HG03442 (cell line): ENCODE data around the gene ANKRD11.
"Not testable (repeated sequence)": the region's sequence is repeated elsewhere in the genome, so short reads cannot be mapped to it uniquely, and the experiment has no call there.

ENCODE experiments used
- ATAC-seq: cut with Tn5 transposase; IDR thresholded peaks from one replicate; pipeline ENCODE4 v1.9.1; 2021; ENCODE audit warnings: mild to moderate bottlenecking, moderate library complexity; ENCODE audit not compliant: unreplicated experiment

ANKRD11 gene

DNA sequence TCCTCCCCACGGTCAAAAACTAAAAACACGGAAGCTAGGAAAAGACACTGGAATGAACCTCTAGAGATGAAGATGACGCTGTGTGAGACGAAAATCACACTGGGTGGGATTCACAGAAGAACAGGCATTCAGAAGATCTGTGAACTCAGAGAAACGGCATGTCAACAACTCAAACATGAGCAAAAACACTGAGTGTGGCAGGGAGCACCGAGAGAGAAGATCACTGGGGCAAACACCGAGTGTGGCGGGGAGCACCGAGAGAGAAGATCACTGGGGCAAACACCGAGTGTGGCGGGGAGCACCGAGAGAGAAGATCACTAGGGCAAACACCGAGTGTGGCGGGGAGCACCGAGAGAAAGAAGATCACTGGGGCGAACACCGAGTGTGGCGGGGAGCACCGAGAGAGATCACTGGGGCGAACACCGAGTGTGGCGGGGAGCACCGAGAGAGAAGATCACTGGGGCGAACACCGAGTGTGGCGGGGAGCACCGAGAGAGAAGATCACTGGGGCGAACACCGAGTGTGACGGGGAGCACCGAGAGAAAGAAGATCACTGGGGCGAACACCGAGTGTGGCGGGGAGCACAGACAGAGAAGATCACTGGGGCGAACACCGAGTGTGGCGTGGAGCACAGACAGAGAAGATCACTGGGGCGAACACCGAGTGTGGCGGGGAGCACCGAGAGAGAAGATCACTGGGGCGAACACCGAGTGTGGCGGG lies 100.7 kb downstream of the ANKRD11 start:
- not testable (repeated sequence) for ATAC-seq

DNA sequence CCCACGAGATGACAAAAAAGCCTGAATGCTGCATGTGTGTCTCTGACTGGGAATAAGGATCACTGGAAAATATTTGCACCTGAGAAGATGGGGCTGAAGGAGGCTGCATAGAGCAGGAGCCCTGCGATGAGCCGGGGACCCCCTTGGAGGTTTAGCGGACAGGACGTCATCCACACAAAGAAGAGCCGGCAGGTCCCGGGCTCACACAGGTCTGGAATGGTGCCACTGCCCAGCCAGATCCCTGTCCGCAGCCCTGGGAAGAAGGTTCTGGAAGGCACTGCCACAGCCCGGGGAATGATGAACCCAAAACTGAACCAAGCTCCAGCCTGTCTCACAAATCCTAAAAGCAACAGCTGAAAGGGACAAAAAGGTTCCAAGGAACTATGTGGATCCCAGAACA lies 101.8 kb downstream of the ANKRD11 start:
- ATAC-seq = no peak

DNA sequence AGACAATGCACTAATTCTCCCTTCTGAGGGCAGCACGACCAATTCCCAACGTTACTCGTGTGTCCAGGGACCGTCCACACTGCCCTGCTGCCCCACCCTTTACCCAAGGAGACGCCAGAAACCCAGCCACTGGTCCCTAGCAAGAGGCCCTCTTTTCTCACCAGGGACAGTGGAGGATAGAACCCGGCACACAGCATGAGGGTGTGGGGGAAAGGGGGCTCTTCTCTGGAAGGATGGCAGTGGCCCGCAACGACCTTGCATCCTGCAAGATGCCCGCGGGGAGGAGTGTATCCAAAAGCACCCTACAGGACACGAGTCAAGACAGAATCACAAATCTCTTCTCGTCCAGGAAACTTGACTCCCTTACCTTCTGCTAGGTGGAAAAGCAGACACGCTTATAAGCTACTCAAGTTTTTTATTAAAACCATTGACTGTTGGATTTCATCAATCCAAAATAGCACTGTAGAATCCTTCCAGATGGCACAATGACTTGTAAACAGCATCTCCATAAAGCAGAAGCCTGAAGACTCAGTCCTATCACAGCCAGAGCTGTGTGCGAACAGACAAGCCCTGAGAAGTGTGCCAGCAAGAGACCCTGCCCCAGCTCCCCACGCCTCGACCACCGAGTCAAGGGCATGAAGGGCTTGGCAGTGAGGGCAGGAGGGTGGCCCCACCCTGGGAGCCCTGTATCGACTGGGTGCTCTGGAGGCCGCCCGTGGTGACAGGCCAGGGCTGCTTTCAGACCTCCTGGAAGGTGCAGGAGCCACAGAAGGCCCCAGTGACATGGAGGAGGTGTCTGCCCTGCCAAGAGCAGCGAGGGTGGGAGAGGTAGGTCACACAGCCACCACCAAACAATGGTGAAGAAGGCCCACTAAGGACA lies 103.8 kb downstream of the ANKRD11 start:
- ATAC-seq = no peak

DNA sequence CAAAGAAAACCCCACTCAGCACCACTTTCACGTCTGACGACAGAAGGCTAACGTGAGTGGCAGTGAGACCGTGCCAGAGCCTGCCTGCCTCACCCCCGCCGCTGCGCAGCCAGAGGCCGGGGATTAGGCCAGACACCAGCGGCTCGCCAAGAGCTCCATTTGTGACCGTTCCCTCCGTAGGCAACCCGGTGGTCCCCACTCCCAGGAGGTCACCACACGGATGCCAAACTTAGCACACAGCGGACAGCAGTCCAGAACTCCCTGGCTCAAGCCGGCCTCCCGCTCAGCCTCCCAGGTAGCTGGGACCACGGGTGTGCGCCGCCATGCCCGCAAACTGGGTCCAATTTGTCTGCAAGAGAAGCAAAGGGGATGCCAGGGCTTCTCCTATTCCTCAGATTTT lies 104.6 kb downstream of the ANKRD11 start:
- ATAC-seq = no peak

DNA sequence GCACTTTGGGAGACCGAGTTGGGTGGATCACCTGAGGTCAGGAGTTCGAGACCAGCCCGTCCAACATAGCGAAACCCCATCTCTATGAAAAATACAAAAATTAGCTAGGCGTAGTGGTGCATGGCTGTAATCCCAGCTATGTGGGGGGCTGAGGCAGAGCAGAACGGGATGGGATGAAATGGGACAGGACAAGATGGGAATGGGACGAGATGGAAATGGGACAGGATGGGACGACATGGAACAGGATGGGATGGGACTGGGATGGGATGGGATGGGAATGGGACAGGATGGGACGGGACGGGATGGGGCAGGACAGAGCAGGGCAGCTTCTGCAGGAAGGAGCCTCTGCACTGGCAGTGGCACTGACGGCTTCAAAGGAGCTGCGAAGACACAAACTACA lies 106.1 kb downstream of the ANKRD11 start:
- ATAC-seq = no peak

DNA sequence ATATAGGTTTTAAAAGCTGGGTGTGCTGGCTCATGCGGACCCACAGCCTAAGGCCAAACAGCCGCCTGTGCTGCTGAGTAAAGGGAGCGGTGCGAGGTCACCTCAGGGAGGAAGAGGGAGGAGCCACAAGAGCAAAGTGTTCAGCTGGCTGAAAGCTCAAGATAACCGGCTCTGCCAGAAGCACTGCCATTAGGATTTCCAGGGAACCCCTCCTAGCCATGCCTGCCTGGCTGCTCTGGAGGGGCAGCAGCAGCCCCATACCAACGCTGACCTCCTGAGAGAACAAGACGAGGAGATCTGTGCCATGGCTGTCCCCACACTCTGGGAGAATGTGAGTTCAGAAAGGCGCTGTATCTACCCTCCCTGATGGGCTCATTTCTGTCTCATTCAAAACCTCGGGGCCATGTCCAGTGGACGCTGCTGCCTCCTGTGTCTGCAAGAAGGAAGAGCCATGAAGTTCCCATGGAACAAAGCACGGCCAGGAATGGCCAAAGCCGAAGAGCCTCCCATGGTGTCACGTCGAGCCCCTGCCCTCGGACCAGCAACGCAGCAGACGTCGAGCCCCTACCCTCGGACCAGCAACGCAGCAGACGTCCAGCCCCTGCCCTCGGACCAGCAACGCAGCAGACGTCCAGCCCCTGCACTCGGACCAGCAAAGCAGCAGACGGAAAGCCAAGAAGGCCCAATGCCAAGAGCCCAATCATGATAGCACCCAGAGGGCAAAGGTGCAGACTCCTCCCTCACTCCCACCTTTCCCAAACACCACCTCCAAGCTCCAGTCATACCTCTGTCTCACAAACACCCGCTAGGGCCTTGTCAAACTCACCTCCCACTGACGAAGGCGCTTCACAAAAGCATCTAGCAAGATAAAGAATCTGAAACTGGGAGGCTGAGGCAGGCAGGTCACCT lies 107.0 kb downstream of the ANKRD11 start:
- ATAC-seq = no peak

DNA sequence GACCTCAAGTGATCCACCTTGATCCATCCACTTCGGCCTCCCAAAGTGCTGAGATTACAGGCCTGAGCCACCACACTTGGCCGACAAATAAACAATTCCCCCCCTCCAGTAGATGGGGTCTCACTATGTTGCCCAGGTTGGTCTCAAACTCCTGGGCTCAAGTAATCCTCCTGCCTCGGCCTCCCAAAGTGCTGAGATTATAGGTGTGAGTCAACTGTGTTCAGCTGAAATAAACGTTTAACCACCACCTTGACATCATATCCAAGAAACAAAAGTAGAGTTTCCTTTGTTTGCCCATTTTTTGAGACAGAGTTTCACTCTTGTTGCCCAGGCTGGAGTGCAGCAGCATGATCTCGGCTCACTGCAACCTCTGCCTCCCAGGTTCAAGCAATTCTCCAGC lies 107.8 kb downstream of the ANKRD11 start:
- not testable (repeated sequence) for ATAC-seq

DNA sequence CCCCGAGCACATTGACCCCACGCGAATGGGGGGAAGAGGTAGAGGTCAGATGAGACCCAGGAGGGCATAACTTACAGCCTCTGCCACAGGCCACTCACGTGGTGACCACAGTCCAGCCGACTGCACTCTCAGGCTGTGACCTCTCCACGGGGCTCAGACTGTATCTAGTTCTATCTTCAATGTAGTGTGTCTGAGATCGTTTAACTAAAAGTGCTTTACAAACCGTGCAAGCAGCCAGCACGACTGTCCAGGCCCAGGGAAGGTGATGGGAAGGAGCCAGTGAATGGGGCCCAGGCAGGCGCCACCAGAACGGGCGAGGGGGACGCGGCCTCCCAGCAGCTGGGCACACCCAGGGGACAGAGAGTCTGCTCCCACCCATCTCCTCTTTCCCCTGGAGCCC lies 108.6 kb downstream of the ANKRD11 start:
- no peak for ATAC-seq

DNA sequence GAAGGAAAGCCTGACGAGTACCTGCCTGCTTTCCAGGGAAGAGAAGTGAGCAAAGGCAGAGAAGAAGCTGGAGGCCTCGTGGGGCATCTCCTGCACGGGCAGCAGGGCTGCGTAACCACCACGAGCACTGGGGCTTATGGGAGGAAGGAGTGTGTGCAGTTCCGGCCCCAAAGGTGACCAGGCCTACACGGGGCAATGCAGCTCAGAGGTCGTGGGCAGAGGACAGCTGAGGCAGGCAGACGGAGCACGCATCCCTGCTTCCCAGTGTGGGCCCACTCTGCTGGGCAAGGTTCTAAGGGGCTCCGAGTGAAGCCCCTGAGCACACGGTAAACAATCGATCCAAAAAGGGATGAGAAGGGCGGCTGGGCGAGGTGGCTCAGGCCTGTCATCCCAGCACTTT lies 109.7 kb downstream of the ANKRD11 start:
- ATAC-seq = no peak

DNA sequence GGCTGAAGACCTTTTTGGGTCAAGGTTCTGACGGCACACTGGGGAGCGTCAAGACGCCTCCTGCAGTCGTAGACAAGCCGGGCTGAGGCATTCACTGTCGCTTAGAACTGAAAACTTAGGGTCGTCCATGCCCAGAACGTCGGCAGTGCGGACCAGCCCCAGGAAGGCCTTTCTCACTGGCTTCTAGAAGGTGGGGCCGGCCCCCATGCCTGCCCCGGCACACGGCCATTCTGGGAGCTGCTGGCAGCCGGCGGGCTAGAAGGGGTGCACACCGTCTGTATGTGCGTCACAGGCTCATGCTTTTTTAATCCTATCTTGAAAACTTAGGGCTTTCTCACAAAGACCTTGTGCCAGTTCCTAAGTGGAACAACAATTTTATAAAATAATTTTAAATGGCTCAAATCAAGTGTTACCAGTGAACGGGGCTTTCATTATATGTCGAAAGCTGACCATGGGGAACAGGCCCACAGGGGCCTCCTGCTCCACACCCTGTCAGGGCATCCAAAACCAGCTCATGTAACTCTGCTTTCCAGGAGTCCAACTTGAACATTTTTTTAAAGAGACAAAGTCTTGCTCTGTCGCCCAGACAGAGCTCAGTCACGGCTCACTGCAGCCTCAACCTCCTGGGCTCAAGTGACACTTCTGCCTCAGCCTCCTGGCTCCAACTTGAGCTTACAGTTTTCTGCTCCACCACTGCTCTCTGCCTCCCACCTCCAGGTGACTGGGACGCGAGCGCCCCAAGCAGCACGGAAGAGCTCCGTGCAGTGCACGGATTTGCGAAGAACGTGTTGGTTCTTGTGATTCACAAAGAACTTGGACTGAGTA lies 111.2 kb downstream of the ANKRD11 start:
- ATAC-seq = no peak

DNA sequence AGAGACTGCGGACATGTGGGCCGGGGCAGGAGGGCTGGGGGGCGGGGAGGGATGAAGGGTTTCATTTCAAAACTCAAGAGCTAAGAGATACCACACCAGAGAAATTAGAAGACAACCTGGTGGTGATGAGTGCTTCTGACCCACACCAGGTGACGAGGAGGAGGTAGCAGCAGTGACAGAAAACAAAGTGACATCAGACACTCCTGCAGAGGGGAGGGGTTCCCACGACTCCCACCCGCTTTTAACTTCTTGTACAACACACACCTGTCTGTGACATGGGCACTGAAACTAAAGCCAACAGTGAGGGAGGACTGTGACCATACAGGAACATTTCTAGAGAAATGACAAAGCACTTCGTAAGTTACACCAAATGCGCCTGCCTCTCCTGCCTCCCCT lies 112.9 kb downstream of the ANKRD11 start:
- ATAC-seq = no peak

DNA sequence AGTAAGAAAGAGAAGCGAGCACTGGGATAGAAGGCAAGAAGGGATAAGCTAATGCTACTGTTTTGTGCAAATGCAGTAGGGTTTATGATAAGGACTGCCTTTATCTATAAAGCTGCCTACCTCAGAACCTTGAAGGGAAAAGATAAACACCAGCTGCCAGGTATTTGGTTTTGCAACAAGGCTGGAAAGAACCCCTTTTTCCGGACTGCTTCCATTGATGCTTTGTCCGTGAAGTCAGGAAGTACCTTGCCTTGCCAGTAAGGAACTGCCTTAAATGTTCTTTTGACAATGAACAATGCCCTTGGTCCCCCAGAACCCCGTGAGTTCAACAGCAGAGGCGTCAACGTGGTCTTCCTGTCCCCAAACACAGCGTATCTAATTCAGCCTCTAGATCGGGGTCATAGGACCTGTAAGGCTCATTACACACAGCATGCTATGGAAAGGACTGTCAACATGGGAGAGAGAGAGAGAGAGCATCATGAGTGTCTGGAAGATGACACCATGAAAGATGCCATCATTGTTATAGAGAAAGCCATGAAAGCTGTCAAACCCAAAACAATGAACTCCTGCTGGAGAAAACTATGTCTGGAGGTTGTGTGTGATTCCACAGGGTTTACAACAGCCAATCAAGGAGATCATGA lies 113.4 kb downstream of the ANKRD11 start:
- no peak for ATAC-seq

DNA sequence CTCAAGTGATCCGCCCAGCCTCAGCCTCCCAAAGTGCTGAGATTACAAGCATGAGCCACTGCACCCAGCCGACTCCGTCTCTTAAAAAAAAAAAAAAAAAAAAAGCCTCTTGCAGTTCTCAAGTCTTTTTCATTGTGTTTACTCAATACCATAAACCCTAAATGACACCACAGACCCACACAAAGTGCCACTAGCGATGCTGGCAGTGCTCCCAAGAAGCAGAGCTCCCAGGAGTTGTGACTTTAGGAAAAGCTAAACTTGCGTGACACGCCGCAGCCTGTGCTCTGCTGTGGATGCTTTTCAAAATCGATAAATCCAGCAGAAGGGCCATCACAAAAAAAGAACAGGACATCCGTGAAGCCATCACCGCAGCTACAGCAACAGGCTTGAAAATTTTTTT lies 114.7 kb downstream of the ANKRD11 start:
- ATAC-seq = no peak

DNA sequence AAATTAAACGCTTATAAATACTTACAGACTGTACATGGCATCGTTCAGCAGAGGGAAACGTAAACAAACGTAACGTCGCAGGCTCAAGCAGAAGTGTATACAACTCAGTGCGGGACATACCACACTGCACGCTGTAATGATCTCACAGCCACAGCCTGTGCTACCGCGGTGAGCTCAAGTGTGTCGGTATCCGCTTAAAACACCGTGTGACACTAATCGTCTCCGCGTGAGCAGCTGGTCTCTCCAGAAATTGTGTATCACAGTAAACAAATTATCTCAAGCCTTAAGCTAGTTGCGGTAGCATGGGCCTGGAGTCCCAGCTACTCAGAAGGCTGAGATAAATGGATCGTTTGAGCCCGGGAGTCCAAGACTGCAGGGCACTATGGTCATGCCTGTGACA lies 115.3 kb downstream of the ANKRD11 start:
- no peak for ATAC-seq

DNA sequence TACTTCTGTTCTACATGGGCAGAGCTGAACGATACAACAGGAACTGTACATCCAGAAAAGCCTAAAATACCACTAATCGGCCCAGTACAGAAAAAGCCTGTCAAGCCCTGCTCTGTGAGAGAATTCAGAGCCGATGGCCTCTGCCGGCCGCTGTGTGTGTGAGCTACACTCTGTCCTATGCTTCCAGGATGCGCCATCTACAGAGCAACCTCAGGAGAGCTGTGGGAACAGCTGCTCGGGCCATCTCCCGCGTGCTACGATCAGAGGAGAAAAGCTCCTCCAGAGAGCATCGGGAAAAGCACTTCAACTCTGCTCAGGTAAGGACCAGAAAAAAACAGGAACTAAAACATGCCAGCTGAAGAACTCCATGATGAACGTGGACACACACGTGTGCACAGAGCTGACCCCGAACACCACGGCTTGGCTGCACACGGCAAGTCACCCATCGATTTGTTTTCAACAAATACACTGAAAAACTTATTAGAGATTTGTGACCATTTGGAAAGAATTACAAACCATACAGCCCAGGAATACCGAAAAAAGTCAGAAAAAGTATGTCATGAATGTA lies 115.9 kb downstream of the ANKRD11 start:
- ATAC-seq = no peak

DNA sequence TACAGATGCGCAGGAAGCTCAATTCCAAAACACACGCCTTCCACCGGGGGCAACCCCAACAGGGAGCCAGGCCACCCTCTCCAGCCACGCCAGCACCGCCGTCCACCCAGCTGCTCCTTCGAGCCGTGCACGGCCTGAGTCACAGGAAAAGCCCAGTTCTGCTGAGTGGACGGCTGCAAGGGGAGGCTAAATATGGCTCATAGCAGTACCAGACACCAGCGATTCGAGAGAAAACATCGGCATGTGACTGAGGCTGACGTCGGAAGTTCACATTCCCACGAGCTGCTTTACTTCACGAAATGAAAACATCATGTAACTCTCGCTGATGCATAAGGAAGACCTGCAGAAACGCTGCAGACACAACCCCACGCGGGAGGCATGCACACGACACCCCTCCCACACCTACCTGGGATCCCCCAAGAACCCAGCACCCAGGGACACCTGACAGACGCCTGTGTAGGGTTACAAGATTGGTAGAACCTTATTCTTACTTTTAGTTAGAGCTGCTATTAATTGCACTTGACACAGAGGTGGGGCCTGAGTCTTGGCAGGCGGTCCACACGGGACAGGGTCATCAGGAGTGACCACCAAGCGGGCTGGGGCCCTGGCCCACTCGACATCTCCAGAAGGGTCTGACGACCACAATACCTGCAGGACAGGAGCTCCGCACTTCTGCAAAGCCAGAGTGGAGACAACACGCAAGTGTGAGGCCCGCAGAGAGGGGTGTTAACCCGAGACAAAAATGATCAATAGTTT lies 116.8 kb downstream of the ANKRD11 start:
- ATAC-seq = no peak

DNA sequence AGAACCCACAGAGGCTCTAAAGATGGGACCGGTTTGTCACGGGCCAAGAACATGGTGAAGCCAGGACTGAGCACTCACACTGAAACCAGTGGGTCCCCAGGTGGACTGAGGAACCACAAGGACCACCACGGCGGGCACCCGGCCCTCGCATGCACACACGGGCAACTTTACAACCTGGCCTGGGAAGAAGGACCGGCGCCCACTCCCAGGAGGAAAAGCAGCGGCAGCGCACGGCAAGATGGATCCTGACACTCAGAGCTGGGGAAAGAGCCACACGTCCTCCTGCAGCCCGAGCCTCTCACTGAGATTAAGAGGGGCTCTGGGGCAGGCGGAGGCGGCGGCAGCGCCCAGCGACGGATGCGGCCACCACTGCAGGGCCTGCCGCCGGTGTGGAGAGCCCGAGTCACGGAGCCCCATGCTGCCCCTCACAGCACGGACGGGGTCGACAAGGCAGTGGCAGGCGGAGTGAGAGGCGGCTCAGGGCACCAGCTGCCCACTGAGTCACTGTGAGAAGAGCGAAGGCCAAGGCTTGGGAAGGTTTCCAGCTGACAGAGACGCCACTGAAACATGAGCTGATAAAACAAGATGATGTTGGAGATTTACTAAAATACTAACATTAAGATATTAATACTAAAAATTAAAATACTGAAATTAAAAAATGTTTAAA lies 118.3 kb downstream of the ANKRD11 start:
- ATAC-seq = no peak

DNA sequence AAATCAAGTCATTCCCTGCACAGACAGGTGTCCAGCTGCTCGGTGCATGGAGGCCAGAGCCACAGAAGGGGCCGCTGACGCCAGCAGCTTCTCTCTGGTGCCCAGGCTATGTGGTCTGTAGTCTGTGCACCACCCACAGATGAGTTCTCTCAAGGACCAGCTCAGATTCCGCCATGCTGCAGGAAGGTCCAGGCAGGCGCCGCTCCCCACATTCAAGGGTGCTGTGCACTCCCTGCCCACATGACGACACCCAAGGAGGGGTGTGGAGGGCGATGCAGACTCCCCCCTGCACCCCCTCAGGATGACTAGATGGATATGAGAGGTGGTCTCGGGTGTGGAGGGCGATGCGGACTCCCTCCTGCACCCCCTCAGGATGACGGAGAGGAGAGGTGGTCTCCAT lies 119.0 kb downstream of the ANKRD11 start:
- no peak for ATAC-seq
